ENCODE data around the gene ART5.
"Not testable (repeated sequence)": the region's sequence is repeated elsewhere in the genome, so short reads cannot be mapped to it uniquely, and the experiment has no call there.

DNA sequence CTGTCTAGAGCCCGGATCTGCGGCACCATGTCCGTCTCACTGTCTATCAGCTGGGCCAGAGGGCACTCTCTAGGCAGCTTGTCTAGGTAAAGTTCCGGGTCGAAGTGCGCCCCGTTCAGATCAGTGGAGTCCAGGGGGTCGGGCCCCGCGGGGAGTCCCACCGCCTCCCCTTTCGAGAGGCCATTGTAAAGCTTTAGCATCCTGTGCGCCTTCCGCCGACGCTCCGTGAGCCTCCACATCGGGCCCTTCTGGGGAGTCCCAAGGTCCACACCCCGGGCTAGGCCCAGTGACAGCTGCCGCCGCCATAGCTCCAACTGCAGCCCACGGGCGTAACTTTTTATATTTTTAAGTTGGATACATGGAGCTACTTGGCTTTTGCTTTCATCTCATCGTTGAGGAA, 50.5 kb downstream of the ART5 start:
- not testable (repeated sequence) for TF ChIP-seq ZNF830 (CRISPR knock-in tag; IDR thresholded peaks at IDR 0.05); EZH2 (IDR thresholded peaks at IDR 0.05; ENCODE audit: borderline replicate concordance, low read depth, low read length); CHD1 (IDR thresholded peaks at IDR 0.05; ENCODE audit: low read length); YY1 (IDR thresholded peaks at IDR 0.05; ENCODE audit: borderline replicate concordance in 1 of 3, control insufficient read depth in 1 of 3, extremely low read depth in 1 of 3, insufficient read depth in 3 of 3, insufficient read length in 1 of 3, insufficient replicate concordance in 2 of 3, low read depth in 1 of 3, low read length in 2 of 3); NR2F6 (CRISPR knock-in tag; IDR thresholded peaks at IDR 0.05); IRF1 (CRISPR knock-in tag; IDR thresholded peaks at IDR 0.05; ENCODE audit: borderline replicate concordance); ZNF24 (IDR thresholded peaks at IDR 0.05); CHD4 (IDR thresholded peaks at IDR 0.05; ENCODE audit: insufficient read depth, insufficient replicate concordance, low read depth, low read length, poor library complexity, severe bottlenecking)
